SK-N-SH treated with all-trans-retinoic acid at 6 μM for 48 hours (cell line): Measurements from ENCODE around the gene KCNH1.

Experiments used
- ATAC-seq: fragments of 200-7000 bp; cut with Tn5 transposase; 3 replicates; pipeline ENCODE4 v1.9.1; 2020; ENCODE audit warnings: mild to moderate bottlenecking, moderate library complexity
- ARNTL ChIP-seq: fragments of 450-650 bp; formaldehyde crosslinking; IDR thresholded peaks from 2 replicates; pipeline ENCODE4 v1.5.0; 2020; ENCODE audit warnings: low read depth, mild to moderate bottlenecking, moderate library complexity, borderline replicate concordance
- BACH2 ChIP-seq: fragments of 250-450 bp; sonication (Bioruptor Pico); IDR thresholded peaks from 2 replicates; pipeline ENCODE4 v1.9.0; 2021; ENCODE audit warnings: mild to moderate bottlenecking, borderline replicate concordance
- CSDC2 ChIP-seq: fragments of 250-450 bp; sonication (Bioruptor Pico); IDR thresholded peaks from 2 replicates; pipeline ENCODE4 v1.5.0; 2020; ENCODE audit warnings: mild to moderate bottlenecking, moderate library complexity
- ESRRG ChIP-seq: fragments of 250-450 bp; sonication (Bioruptor Pico); IDR thresholded peaks from 2 replicates; pipeline ENCODE4 v1.6.1; 2021; ENCODE audit warnings: mild to moderate bottlenecking
- GLIS3 ChIP-seq: fragments of 250-450 bp; sonication (Bioruptor Pico); IDR thresholded peaks from 2 replicates; pipeline ENCODE4 v1.5.0; 2020; ENCODE audit warnings: mild to moderate bottlenecking, moderate library complexity
- ISL1 ChIP-seq: fragments of 250-450 bp; sonication (Bioruptor Pico); IDR thresholded peaks from 2 replicates; pipeline ENCODE4 v2.1.2; 2022; ENCODE audit warnings: mild to moderate bottlenecking, moderate library complexity
- OSR1 ChIP-seq: fragments of 250-450 bp; sonication (Bioruptor Pico); IDR thresholded peaks from 2 replicates; pipeline ENCODE4 v1.8.0; 2022; ENCODE audit warnings: moderate library complexity, mild to moderate bottlenecking, inconsistent platforms
- PPARA ChIP-seq: fragments of 250-450 bp; sonication (Bioruptor Pico); IDR thresholded peaks from 2 replicates; pipeline ENCODE4 v1.5.0; 2020; ENCODE audit warnings: mild to moderate bottlenecking, borderline replicate concordance
- RARB ChIP-seq: fragments of 250-450 bp; sonication (Bioruptor Pico); IDR thresholded peaks from 2 replicates; pipeline ENCODE4 v1.8.0; 2021; ENCODE audit warnings: mild to moderate bottlenecking, moderate library complexity
- TCF4 ChIP-seq: fragments of 250-450 bp; sonication (Bioruptor Pico); IDR thresholded peaks from 2 replicates; pipeline ENCODE4 v1.8.0; 2021; ENCODE audit warnings: mild to moderate bottlenecking, moderate library complexity, borderline replicate concordance
- TOX ChIP-seq: fragments of 250-450 bp; sonication (Bioruptor Pico); IDR thresholded peaks from 2 replicates; pipeline ENCODE4 v1.8.0; 2021; ENCODE audit warnings: mild to moderate bottlenecking, moderate library complexity, borderline replicate concordance
- ZC3H10 ChIP-seq: fragments of 250-450 bp; sonication (Bioruptor Pico); IDR thresholded peaks from 2 replicates; pipeline ENCODE4 v1.5.1; 2021; ENCODE audit warnings: mild to moderate bottlenecking, moderate library complexity
- ZFP3 ChIP-seq: fragments of 250-450 bp; sonication (Bioruptor Pico); IDR thresholded peaks from 2 replicates; pipeline ENCODE4 v1.5.0; 2020; ENCODE audit warnings: mild to moderate bottlenecking, moderate library complexity
- ZNF565 ChIP-seq: fragments of 450-650 bp; formaldehyde crosslinking; conservative IDR thresholded peaks from 2 replicates; pipeline ENCODE4 v1.5.0; 2020; ENCODE audit warnings: low read depth, mild to moderate bottlenecking, moderate library complexity
- ZNF70 ChIP-seq: fragments of 450-650 bp; formaldehyde crosslinking; IDR thresholded peaks from 2 replicates; pipeline ENCODE4 v1.5.0; 2020; ENCODE audit warnings: mild to moderate bottlenecking, moderate library complexity
- ZNF8 ChIP-seq: fragments of 450-650 bp; formaldehyde crosslinking; IDR thresholded peaks from 2 replicates; pipeline ENCODE4 v1.5.0; 2020; ENCODE audit warnings: mild to moderate bottlenecking, moderate library complexity
- TF ChIP-seq, protein P1 (sequence below): fragments of 250-450 bp; sonication (Bioruptor Pico); IDR thresholded peaks from 2 replicates; pipeline ENCODE4 v1.8.0; 2020; ENCODE audit warnings: mild to moderate bottlenecking, moderate library complexity, borderline replicate concordance
- TF ChIP-seq, protein P2 (sequence below): fragments of 250-450 bp; sonication (Bioruptor Pico); IDR thresholded peaks from 2 replicates; pipeline ENCODE4 v1.8.0; 2021; ENCODE audit warnings: low read depth, mild to moderate bottlenecking, moderate library complexity, borderline replicate concordance
- TF ChIP-seq, protein P3 (sequence below): fragments of 250-450 bp; sonication (Bioruptor Pico); IDR thresholded peaks from 2 replicates; pipeline ENCODE4 v1.5.0; 2020; ENCODE audit warnings: mild to moderate bottlenecking, moderate library complexity
- TF ChIP-seq, protein P4 (sequence below): fragments of 250-450 bp; sonication (Bioruptor Pico); IDR thresholded peaks from 2 replicates; pipeline ENCODE4 v1.5.1; 2021; ENCODE audit warnings: mild to moderate bottlenecking, moderate library complexity
- TF ChIP-seq, protein P5 (sequence below): fragments of 250-450 bp; sonication (Bioruptor Pico); IDR thresholded peaks from 2 replicates; pipeline ENCODE4 v1.5.1; 2020; ENCODE audit warnings: low read depth, mild to moderate bottlenecking, moderate library complexity

KCNH1 gene

DNA sequence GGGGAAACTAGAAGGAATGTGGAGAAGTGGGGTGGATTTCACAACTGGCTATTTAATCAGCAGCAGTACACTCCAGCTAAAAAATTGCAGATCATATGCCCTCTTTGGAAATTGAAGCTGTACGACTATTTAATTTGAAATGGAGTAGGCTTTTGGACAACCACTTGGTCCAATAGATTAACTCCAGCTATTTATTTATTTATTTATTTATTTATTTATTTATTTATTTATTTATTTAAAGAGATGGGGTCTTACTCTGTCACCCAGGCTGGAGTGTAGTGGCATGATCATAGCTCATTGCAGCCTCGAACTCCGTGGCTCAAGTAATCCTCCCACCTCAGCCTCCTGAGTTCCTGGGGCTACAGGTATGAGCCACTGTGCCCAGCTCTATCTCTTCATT lies 312.3 kb downstream of the KCNH1 start:
- no peak for ATAC-seq
- TF ChIP-seq ZNF8 (no peak), GLIS3 (CRISPR knock-in tag) (no peak), OSR1 (CRISPR knock-in tag) (no peak), TOX (CRISPR knock-in tag) (no peak), ARNTL (CRISPR knock-in tag) (no peak), ZNF70 (CRISPR knock-in tag) (no peak), TCF4 (CRISPR knock-in tag) (no peak), ZC3H10 (CRISPR knock-in tag) (no peak), ISL1 (CRISPR knock-in tag) (no peak), ZNF565 (CRISPR knock-in tag) (no peak), BACH2 (CRISPR knock-in tag) (no peak), ESRRG (CRISPR knock-in tag) (no peak), PPARA (CRISPR knock-in tag) (no peak), RARB (CRISPR knock-in tag) (no peak), CSDC2 (CRISPR knock-in tag) (no peak)
- TF ChIP-seq, protein P1, sequence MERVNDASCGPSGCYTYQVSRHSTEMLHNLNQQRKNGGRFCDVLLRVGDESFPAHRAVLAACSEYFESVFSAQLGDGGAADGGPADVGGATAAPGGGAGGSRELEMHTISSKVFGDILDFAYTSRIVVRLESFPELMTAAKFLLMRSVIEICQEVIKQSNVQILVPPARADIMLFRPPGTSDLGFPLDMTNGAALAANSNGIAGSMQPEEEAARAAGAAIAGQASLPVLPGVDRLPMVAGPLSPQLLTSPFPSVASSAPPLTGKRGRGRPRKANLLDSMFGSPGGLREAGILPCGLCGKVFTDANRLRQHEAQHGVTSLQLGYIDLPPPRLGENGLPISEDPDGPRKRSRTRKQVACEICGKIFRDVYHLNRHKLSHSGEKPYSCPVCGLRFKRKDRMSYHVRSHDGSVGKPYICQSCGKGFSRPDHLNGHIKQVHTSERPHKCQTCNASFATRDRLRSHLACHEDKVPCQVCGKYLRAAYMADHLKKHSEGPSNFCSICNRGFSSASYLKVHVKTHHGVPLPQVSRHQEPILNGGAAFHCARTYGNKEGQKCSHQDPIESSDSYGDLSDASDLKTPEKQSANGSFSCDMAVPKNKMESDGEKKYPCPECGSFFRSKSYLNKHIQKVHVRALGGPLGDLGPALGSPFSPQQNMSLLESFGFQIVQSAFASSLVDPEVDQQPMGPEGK (CRISPR knock-in tag) = no peak
- TF ChIP-seq, protein P2, sequence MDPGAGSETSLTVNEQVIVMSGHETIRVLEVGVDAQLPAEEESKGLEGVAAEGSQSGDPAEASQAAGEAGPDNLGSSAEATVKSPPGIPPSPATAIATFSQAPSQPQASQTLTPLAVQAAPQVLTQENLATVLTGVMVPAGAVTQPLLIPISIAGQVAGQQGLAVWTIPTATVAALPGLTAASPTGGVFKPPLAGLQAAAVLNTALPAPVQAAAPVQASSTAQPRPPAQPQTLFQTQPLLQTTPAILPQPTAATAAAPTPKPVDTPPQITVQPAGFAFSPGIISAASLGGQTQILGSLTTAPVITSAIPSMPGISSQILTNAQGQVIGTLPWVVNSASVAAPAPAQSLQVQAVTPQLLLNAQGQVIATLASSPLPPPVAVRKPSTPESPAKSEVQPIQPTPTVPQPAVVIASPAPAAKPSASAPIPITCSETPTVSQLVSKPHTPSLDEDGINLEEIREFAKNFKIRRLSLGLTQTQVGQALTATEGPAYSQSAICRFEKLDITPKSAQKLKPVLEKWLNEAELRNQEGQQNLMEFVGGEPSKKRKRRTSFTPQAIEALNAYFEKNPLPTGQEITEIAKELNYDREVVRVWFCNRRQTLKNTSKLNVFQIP (CRISPR knock-in tag) = no peak
- TF ChIP-seq, protein P3, sequence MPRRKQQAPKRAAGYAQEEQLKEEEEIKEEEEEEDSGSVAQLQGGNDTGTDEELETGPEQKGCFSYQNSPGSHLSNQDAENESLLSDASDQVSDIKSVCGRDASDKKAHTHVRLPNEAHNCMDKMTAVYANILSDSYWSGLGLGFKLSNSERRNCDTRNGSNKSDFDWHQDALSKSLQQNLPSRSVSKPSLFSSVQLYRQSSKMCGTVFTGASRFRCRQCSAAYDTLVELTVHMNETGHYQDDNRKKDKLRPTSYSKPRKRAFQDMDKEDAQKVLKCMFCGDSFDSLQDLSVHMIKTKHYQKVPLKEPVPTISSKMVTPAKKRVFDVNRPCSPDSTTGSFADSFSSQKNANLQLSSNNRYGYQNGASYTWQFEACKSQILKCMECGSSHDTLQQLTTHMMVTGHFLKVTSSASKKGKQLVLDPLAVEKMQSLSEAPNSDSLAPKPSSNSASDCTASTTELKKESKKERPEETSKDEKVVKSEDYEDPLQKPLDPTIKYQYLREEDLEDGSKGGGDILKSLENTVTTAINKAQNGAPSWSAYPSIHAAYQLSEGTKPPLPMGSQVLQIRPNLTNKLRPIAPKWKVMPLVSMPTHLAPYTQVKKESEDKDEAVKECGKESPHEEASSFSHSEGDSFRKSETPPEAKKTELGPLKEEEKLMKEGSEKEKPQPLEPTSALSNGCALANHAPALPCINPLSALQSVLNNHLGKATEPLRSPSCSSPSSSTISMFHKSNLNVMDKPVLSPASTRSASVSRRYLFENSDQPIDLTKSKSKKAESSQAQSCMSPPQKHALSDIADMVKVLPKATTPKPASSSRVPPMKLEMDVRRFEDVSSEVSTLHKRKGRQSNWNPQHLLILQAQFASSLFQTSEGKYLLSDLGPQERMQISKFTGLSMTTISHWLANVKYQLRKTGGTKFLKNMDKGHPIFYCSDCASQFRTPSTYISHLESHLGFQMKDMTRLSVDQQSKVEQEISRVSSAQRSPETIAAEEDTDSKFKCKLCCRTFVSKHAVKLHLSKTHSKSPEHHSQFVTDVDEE (CRISPR knock-in tag) = no peak
- TF ChIP-seq, protein P4, sequence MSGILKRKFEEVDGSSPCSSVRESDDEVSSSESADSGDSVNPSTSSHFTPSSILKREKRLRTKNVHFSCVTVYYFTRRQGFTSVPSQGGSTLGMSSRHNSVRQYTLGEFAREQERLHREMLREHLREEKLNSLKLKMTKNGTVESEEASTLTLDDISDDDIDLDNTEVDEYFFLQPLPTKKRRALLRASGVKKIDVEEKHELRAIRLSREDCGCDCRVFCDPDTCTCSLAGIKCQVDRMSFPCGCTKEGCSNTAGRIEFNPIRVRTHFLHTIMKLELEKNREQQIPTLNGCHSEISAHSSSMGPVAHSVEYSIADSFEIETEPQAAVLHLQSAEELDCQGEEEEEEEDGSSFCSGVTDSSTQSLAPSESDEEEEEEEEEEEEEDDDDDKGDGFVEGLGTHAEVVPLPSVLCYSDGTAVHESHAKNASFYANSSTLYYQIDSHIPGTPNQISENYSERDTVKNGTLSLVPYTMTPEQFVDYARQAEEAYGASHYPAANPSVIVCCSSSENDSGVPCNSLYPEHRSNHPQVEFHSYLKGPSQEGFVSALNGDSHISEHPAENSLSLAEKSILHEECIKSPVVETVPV (CRISPR knock-in tag) = no peak
- TF ChIP-seq, protein P5, sequence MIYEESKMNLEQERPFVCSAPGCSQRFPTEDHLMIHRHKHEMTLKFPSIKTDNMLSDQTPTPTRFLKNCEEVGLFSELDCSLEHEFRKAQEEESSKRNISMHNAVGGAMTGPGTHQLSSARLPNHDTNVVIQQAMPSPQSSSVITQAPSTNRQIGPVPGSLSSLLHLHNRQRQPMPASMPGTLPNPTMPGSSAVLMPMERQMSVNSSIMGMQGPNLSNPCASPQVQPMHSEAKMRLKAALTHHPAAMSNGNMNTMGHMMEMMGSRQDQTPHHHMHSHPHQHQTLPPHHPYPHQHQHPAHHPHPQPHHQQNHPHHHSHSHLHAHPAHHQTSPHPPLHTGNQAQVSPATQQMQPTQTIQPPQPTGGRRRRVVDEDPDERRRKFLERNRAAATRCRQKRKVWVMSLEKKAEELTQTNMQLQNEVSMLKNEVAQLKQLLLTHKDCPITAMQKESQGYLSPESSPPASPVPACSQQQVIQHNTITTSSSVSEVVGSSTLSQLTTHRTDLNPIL (CRISPR knock-in tag) = no peak

DNA sequence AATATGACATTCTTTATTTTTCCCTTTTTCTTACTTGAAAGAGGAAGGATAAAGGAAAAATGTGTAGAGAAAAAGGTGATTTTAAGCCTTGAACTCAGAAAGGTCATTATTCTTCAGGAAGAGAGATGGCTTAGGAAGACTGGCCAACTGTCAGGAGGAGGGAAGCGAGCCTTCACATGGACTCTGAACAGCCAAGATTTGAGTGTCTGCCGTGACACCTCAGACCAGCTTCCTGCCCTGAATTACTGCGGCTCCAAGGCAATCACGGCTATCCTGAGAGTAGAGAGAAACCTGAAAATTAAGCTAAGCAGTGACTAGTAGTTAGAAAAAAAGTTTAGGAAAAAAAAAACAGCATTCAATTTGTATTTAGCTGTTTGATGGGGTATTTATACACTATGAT lies 314.7 kb downstream of the KCNH1 start:
- TF ChIP-seq OSR1 (CRISPR knock-in tag) (no peak), ZNF565 (CRISPR knock-in tag) (no peak), ISL1 (CRISPR knock-in tag) (no peak), ZFP3 (CRISPR knock-in tag) (no peak), ZNF70 (CRISPR knock-in tag) (no peak), TCF4 (CRISPR knock-in tag) (no peak), PPARA (CRISPR knock-in tag) (no peak)
- TF ChIP-seq, protein P2 (CRISPR knock-in tag) = no peak
- ATAC-seq = no peak
